Kidney (tissue), 14 donors: ENCODE measurements around the gene COBLL1. TPM values are rescaled to one million over a fixed set of nuclear protein-coding genes. Genes with fewer than 3 reads are reported as not detected.

ENCODE experiments used
- DNase-seq, 5 donors: peaks; one replicate each; pipeline ENCODE4 v3.0.0-alpha.2; 2013 to 2020
- FAIRE-seq: peaks from 2 replicates; lab custom pipeline; 2012; peaks lifted over from hg19 to GRCh38; lab: Jason Lieb, UNC
- H3K27ac ChIP-seq, 2 donors: one replicate each; pipeline ENCODE4 v1.7.0; 2013; ENCODE audit warnings: low read depth in 2 of 2, low read length in 2 of 2, inconsistent platforms in 1 of 2
- H3K27me3 ChIP-seq: one replicate; pipeline ENCODE4 v1.7.1; 2013; ENCODE audit warnings: low read length, inconsistent platforms; ENCODE audit not compliant: control insufficient read depth, insufficient read depth
- H3K36me3 ChIP-seq, 3 donors: one replicate each; pipeline versions ENCODE4 v1.7.0 to v1.7.1; 2013; ENCODE audit warnings: low read length in 3 of 3, control low read depth in 1 of 3, inconsistent platforms in 1 of 3; ENCODE audit not compliant: insufficient read depth in 3 of 3, control insufficient read depth in 2 of 3
- H3K4me1 ChIP-seq, 3 donors: one replicate each; pipeline versions ENCODE4 v1.7.0 to v1.7.1; 2013; ENCODE audit warnings: low read length in 3 of 3, inconsistent platforms in 1 of 3, low read depth in 1 of 3; ENCODE audit not compliant: control insufficient read depth in 2 of 3, insufficient read depth in 2 of 3
- H3K4me3 ChIP-seq, 3 donors: one replicate each; pipeline versions ENCODE4 v1.7.0 to v1.8.1; 2013; ENCODE audit warnings: low read length in 3 of 3, control low read depth in 1 of 3, inconsistent platforms in 1 of 3
- H3K9ac ChIP-seq, 3 donors: one replicate each; pipeline versions ENCODE4 v1.7.0 to v1.7.1; 2013; ENCODE audit warnings: low read length in 3 of 3, control low read depth in 1 of 3, inconsistent platforms in 1 of 3
- H3K9me3 ChIP-seq, 3 donors: one replicate each; pipeline versions ENCODE4 v1.7.0 to v1.7.1; 2013; ENCODE audit warnings: low read length in 3 of 3, control low read depth in 1 of 3, inconsistent platforms in 1 of 3; ENCODE audit not compliant: control insufficient read depth in 2 of 3, insufficient read depth in 1 of 3
- CTCF ChIP-seq: IDR thresholded peaks from 3 replicates; pipeline ENCODE4 v1.5.1; 2012; ENCODE audit warnings: mild to moderate bottlenecking, moderate library complexity, borderline replicate concordance; ENCODE audit not compliant: insufficient read depth; ENCODE audit errors: extremely low read depth
- intact Hi-C: fragments of 100-400 bp; cut with DNase I; formaldehyde crosslinking; loops from one replicate; pipeline ENCODE4 v1.11.1; 2022
- polyA plus RNA-seq: library from polyadenylated mRNA; stranded (reverse); fragments of 350-450 nt; fragmentation: Illumina TruSeq; extraction: RNeasy Lipid Tissue Mini Kit (QIAGEN cat#74804); gene quantifications from one replicate; pipeline ENCODE4 v1.2.3, GENCODE V29; 2014; ENCODE audit warnings: low read depth, low replicate concordance; ENCODE audit not compliant: insufficient read depth
- total RNA-seq: library from RNA; stranded (reverse); fragmentation: NEBNext Ultra II Directional; extraction: Animal tissue kit (Norgen Biotek cat#: 25700); gene quantifications from one replicate; pipeline ENCODE4 v1.2.1, GENCODE V29; 2021
- donor health status: control.
- donor health status: control.
- donor health status: control.
- donor health status: control.
- donor health status: control.
- donor health status: DM: yes; HTN: yes; CAD: no.
- donor health status: Normal renal cell carcinoma (clear cell type).

COBLL1 gene
- total and polyA plus RNA-seq, 2 donors from 2014 or later: 39.7 to 205 TPM

DNA sequence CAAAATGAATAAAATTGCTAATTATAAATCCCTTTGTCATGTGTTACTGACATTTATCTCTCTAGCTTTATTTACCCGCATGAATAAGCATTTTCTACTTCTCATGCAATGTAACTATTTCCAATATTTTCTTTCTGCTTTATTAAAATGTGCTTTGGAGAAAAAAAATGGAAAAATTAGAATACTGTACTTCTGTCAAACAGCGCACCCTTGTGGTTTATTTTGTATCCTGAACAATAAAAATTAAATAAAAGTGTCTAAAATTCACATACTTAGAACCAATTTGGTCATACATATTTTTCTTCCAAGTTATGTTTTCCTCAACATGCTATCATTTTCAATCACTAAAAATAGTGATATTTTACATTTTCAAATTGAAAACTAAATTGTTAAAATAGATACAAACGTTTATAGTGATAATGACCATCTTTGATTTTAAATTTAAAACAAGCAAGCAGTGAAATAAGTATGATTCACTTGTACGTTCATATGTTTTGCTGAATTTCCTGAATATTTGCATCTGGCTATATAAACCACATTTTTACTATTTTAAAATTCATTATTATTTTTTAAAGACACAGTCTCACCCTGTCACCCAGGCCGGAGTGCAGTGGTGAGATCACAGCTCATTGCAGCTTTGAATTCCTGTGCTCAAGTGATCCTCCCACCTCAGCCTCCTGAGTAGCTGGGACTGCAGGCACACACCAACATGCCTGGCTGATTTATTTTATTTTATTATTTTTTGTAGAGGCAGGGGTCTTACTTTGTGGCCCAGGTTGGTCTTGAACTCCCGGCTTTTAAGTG is 124.4 kb downstream of the COBLL1 start:
- Histone ChIP-seq H3K9me3 (no peaks in the 10 kb centered on the region), H3K4me1 (peaks cover 2 to 14% (median 3%) of the 10 kb centered on the region in 3 donors), H3K4me3 (no peak overlapping the region), H3K27ac (peak overlapping the region in 1 of 2 donors; percentile 41), H3K9ac (peak overlapping the region in 1 of 3 donors; percentile 16), H3K36me3 (peaks cover 0 to 17% (median 0%) of the 10 kb centered on the region in 3 donors), H3K27me3 (no peaks in the 10 kb centered on the region)
- DNase-seq: peak in 2 of 5 donors; percentile 53 to 62
- peak; percentile 36 for TF ChIP-seq CTCF
- FAIRE-seq: peak; percentile 98
- intact Hi-C loops: no loop called here

DNA sequence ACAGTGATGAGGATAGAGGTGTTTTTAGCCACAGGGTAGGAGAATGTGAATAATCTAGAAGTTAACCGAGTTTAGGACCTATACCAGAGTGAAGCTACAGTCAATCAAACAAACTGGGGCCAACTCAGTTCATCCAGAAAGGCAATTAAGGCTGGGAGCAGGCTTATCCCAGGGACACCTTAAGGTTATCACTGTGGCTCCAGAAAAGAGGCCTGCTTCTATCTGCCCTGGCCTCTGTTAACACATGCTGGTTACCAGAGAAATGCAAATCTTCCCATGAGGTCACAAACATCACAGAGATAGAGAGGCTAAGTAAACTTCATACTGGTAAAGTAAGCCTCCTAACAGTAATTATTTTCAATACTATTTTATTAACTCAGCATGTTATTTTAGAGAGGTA is 127.2 kb downstream of the COBLL1 start:
- H3K27ac ChIP-seq: peak overlapping the region in 1 of 2 donors; percentile 38
- no peak overlapping the region for H3K4me3 ChIP-seq
- peaks cover 0 to 9% (median 0%) of the 10 kb centered on the region in 3 donors for H3K36me3 ChIP-seq
- intact Hi-C loops: no loop called here
- H3K9me3 ChIP-seq: no peaks in the 10 kb centered on the region
- no peaks in the 10 kb centered on the region for H3K27me3 ChIP-seq
- FAIRE-seq (no peak), DNase-seq (no peak)
- H3K4me1 ChIP-seq: peaks cover 0 to 16% (median 4%) of the 10 kb centered on the region in 3 donors
- TF ChIP-seq CTCF: no peak
- no peak overlapping the region for H3K9ac ChIP-seq

DNA sequence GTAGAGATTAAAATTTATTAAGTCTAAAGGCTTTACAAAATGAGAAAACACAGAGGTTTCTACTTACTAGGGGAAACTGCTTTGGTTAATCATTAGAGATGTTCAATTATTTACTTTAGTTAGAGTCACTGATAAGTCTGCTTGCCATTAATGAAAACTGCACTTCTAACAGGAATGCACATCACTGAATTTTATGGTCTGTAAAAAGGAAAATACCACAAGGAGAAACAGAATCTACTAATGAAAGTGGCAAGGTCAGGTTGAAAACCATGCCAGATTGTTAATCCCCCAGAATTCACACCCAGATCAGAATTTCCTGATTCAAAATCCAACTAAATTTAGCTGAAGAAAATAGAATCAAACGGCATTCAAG is 129.9 kb downstream of the COBLL1 start:
- intact Hi-C loops: no loop called here
- Histone ChIP-seq H3K4me3 (peak overlapping the region in 1 of 3 donors; percentile 15), H3K9me3 (no peaks in the 10 kb centered on the region), H3K9ac (no peak overlapping the region), H3K4me1 (peaks cover 0 to 22% (median 4%) of the 10 kb centered on the region in 3 donors), H3K36me3 (no peaks in the 10 kb centered on the region), H3K27ac (peak overlapping the region; percentile 36 to 97), H3K27me3 (no peaks in the 10 kb centered on the region)
- FAIRE-seq: no peak
- TF ChIP-seq CTCF: no peak
- DNase-seq: peak in 2 of 5 donors; percentile 83 to 90
